Liver (tissue), 3 donors: ENCODE measurements around the gene WNK1.
"Not testable (repeated sequence)": the region's sequence is repeated elsewhere in the genome, so short reads cannot be mapped to it uniquely, and the experiment has no call there.

Experiments
- EGR1 ChIP-seq, 2 donors: IDR thresholded peaks; 2 replicates each; pipeline ENCODE4 v1.6.1; 2016 to 2018; ENCODE audit warnings: antibody characterized with exemption in 2 of 2, low read depth in 2 of 2
- GABPA ChIP-seq, 2 donors: IDR thresholded peaks in 1 of 2; conservative IDR thresholded peaks in 1 of 2; 2 replicates each; pipeline ENCODE4 v1.6.1; 2016; ENCODE audit warnings: antibody characterized with exemption in 2 of 2, mild to moderate bottlenecking in 1 of 2, moderate library complexity in 1 of 2
- HNF4A ChIP-seq, 2 donors: conservative IDR thresholded peaks; 2 replicates each; pipeline ENCODE4 v1.6.1; 2016; ENCODE audit warnings: antibody characterized with exemption in 2 of 2, mild to moderate bottlenecking in 2 of 2
- HNF4G ChIP-seq: IDR thresholded peaks from 2 replicates; pipeline ENCODE4 v1.6.1; 2016; ENCODE audit warnings: antibody characterized with exemption
- JUND ChIP-seq, 2 donors: IDR thresholded peaks; 2 replicates each; pipeline ENCODE4 v1.6.1; 2016; ENCODE audit warnings: antibody characterized with exemption in 2 of 2
- NR2F2 ChIP-seq: IDR thresholded peaks from 2 replicates; pipeline ENCODE4 v1.6.1; 2016; ENCODE audit warnings: antibody characterized with exemption
- RAD21 ChIP-seq, 2 donors: IDR thresholded peaks; 2 replicates each; pipeline ENCODE4 v1.6.1; 2016; ENCODE audit warnings: antibody characterized with exemption in 2 of 2, mild to moderate bottlenecking in 2 of 2
- RXRA ChIP-seq, 2 donors: IDR thresholded peaks; 2 replicates each; pipeline ENCODE4 v1.6.1; 2017 to 2018; ENCODE audit warnings: antibody characterized with exemption in 2 of 2, mild to moderate bottlenecking in 1 of 2
- YY1 ChIP-seq: IDR thresholded peaks from 2 replicates; pipeline ENCODE4 v1.6.1; 2016; ENCODE audit warnings: antibody characterized with exemption, mild to moderate bottlenecking
- TF ChIP-seq, protein P1 (sequence below): IDR thresholded peaks from 2 replicates; pipeline ENCODE4 v1.6.1; 2016; ENCODE audit warnings: antibody characterized with exemption
- TF ChIP-seq, protein P2 (sequence below): fragments of 150-350 bp; IDR thresholded peaks from 2 replicates; pipeline ENCODE4 v1.5.1; 2017; ENCODE audit warnings: improper control_type of control experiment, low read depth, low read length; ENCODE audit not compliant: missing input control
- TF ChIP-seq, protein P3 (sequence below): IDR thresholded peaks from 2 replicates; pipeline ENCODE4 v1.6.1; 2016; ENCODE audit warnings: antibody characterized with exemption
- TF ChIP-seq, protein P4 (sequence below): IDR thresholded peaks from 2 replicates; pipeline ENCODE4 v1.6.1; 2016; ENCODE audit warnings: antibody characterized with exemption, mild to moderate bottlenecking
- donor health status: healthy.
- donor health status: healthy.

DNA sequence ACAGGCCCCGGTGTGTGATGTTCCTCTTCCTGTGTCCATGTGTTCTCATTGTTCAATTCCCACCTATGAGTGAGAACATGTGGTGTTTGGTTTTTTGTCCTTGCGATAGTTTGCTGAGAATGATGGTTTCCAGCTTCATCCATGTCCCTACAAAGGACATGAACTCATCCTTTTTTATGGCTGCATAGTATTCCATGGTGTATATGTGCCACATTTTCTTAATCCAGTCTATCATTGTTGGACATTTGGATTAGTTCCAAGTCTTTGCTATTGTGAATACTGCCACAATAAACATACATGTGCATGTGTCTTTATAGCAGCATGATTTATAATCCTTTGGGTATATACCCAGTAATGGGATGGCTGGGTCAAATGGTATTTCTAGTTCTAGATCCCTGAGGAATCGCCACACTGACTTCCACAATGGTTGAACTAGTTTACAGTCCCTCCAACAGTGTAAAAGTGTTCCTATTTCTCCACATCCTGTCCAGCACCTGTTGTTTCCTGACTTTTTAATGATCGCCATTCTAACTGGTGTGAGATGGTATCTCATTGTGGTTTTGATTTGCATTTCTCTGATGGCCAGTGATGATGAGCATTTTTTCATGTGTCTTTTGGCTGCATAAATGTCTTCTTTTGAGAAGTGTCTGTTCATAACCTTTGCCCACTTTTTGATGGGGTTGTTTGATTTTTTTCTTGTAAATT lies 97.5 kb downstream of the WNK1 start:
- not testable (repeated sequence) for TF ChIP-seq NR2F2; HNF4A (conservative IDR thresholded peaks at IDR 0.05); HNF4G; RAD21 (IDR thresholded peaks at IDR 0.05); GABPA (IDR thresholded peaks at IDR 0.05 in 1 of 2, conservative IDR thresholded peaks at IDR 0.05 in 1 of 2); JUND (IDR thresholded peaks at IDR 0.05); YY1; RXRA (IDR thresholded peaks at IDR 0.05); EGR1 (IDR thresholded peaks at IDR 0.05; ENCODE audit: low read depth in 2 of 2)
- TF ChIP-seq, protein P1, sequence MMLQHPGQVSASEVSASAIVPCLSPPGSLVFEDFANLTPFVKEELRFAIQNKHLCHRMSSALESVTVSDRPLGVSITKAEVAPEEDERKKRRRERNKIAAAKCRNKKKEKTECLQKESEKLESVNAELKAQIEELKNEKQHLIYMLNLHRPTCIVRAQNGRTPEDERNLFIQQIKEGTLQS, result not testable (repeated sequence)
- TF ChIP-seq, protein P2, sequence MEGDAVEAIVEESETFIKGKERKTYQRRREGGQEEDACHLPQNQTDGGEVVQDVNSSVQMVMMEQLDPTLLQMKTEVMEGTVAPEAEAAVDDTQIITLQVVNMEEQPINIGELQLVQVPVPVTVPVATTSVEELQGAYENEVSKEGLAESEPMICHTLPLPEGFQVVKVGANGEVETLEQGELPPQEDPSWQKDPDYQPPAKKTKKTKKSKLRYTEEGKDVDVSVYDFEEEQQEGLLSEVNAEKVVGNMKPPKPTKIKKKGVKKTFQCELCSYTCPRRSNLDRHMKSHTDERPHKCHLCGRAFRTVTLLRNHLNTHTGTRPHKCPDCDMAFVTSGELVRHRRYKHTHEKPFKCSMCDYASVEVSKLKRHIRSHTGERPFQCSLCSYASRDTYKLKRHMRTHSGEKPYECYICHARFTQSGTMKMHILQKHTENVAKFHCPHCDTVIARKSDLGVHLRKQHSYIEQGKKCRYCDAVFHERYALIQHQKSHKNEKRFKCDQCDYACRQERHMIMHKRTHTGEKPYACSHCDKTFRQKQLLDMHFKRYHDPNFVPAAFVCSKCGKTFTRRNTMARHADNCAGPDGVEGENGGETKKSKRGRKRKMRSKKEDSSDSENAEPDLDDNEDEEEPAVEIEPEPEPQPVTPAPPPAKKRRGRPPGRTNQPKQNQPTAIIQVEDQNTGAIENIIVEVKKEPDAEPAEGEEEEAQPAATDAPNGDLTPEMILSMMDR, result not testable (repeated sequence)
- TF ChIP-seq, protein P3, sequence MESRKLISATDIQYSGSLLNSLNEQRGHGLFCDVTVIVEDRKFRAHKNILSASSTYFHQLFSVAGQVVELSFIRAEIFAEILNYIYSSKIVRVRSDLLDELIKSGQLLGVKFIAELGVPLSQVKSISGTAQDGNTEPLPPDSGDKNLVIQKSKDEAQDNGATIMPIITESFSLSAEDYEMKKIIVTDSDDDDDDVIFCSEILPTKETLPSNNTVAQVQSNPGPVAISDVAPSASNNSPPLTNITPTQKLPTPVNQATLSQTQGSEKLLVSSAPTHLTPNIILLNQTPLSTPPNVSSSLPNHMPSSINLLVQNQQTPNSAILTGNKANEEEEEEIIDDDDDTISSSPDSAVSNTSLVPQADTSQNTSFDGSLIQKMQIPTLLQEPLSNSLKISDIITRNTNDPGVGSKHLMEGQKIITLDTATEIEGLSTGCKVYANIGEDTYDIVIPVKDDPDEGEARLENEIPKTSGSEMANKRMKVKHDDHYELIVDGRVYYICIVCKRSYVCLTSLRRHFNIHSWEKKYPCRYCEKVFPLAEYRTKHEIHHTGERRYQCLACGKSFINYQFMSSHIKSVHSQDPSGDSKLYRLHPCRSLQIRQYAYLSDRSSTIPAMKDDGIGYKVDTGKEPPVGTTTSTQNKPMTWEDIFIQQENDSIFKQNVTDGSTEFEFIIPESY, result not testable (repeated sequence)
- TF ChIP-seq, protein P4, sequence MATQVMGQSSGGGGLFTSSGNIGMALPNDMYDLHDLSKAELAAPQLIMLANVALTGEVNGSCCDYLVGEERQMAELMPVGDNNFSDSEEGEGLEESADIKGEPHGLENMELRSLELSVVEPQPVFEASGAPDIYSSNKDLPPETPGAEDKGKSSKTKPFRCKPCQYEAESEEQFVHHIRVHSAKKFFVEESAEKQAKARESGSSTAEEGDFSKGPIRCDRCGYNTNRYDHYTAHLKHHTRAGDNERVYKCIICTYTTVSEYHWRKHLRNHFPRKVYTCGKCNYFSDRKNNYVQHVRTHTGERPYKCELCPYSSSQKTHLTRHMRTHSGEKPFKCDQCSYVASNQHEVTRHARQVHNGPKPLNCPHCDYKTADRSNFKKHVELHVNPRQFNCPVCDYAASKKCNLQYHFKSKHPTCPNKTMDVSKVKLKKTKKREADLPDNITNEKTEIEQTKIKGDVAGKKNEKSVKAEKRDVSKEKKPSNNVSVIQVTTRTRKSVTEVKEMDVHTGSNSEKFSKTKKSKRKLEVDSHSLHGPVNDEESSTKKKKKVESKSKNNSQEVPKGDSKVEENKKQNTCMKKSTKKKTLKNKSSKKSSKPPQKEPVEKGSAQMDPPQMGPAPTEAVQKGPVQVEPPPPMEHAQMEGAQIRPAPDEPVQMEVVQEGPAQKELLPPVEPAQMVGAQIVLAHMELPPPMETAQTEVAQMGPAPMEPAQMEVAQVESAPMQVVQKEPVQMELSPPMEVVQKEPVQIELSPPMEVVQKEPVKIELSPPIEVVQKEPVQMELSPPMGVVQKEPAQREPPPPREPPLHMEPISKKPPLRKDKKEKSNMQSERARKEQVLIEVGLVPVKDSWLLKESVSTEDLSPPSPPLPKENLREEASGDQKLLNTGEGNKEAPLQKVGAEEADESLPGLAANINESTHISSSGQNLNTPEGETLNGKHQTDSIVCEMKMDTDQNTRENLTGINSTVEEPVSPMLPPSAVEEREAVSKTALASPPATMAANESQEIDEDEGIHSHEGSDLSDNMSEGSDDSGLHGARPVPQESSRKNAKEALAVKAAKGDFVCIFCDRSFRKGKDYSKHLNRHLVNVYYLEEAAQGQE, result not testable (repeated sequence)
